Tibial nerve (tissue), 4 donors: Measurements from ENCODE around the gene HDGF.

Source experiments
- EP300 ChIP-seq, 2 donors: sonication (generic); formaldehyde crosslinking; IDR thresholded peaks; one replicate each; pipeline ENCODE4 v1.6.1; 2017; ENCODE audit warnings: antibody characterized with exemption in 2 of 2, mild to moderate bottlenecking in 1 of 2
- POLR2A ChIP-seq, 2 donors: fragments of 450-650 bp; IDR thresholded peaks; one replicate each; pipeline ENCODE4 v1.6.1; 2017; ENCODE audit warnings: antibody characterized with exemption in 2 of 2, mild to moderate bottlenecking in 2 of 2, moderate library complexity in 2 of 2
- TF ChIP-seq, protein P1 (sequence below), 5 experiments: fragments of 200-600 bp in 3 of 5; fragments of 450-650 bp in 2 of 5; sonication (generic) in 3 of 5; IDR thresholded peaks; one replicate each; pipeline ENCODE4 v1.5.1; 2016 to 2019; ENCODE audit warnings: antibody characterized with exemption in 5 of 5, mild to moderate bottlenecking in 3 of 5, moderate library complexity in 2 of 5

DNA sequence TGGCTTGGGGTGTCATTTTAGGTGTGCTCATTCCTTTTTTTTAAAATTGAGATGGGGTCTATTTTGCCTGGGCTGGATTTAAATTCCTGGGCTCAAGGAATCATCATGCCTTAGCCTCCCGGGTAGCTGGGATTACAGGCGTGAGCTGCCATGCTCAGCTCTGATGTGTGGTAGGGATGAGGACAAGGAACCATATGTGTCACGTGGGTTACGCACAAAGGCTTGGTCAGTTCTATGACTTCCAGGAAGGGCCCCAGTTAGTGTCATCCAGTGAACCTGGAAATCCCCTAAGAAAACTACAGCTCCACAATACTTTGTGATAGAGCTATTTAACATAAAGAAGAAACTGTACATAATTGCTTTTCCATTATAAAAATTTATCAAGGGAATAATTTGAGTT lies 29.9 kb downstream of the HDGF start:
- TF ChIP-seq EP300 (IDR thresholded peaks at IDR 0.05) = no peak
- TF ChIP-seq, protein P1, sequence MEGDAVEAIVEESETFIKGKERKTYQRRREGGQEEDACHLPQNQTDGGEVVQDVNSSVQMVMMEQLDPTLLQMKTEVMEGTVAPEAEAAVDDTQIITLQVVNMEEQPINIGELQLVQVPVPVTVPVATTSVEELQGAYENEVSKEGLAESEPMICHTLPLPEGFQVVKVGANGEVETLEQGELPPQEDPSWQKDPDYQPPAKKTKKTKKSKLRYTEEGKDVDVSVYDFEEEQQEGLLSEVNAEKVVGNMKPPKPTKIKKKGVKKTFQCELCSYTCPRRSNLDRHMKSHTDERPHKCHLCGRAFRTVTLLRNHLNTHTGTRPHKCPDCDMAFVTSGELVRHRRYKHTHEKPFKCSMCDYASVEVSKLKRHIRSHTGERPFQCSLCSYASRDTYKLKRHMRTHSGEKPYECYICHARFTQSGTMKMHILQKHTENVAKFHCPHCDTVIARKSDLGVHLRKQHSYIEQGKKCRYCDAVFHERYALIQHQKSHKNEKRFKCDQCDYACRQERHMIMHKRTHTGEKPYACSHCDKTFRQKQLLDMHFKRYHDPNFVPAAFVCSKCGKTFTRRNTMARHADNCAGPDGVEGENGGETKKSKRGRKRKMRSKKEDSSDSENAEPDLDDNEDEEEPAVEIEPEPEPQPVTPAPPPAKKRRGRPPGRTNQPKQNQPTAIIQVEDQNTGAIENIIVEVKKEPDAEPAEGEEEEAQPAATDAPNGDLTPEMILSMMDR (IDR thresholded peaks at IDR 0.05) = no peak
- TF ChIP-seq POLR2A (IDR thresholded peaks at IDR 0.05) = no peak
